NCI-H82 treated with DMSO at 0.1 percent for 48 hours (cell line): ENCODE data around the gene PASK.
"Not testable (repeated sequence)": the region's sequence is repeated elsewhere in the genome, so short reads cannot be mapped to it uniquely, and the experiment has no call there.

Experiments
- DNase-seq: peaks from one replicate; lab custom pipeline; 2025; ENCODE audit not compliant: unreplicated experiment; lab: John Stamatoyannopoulos, UW

The PASK gene

GRCh38 chr2:241108271-241109209 lies 40.7 kb downstream of the PASK start:
- no peak for DNase-seq

DNA sequence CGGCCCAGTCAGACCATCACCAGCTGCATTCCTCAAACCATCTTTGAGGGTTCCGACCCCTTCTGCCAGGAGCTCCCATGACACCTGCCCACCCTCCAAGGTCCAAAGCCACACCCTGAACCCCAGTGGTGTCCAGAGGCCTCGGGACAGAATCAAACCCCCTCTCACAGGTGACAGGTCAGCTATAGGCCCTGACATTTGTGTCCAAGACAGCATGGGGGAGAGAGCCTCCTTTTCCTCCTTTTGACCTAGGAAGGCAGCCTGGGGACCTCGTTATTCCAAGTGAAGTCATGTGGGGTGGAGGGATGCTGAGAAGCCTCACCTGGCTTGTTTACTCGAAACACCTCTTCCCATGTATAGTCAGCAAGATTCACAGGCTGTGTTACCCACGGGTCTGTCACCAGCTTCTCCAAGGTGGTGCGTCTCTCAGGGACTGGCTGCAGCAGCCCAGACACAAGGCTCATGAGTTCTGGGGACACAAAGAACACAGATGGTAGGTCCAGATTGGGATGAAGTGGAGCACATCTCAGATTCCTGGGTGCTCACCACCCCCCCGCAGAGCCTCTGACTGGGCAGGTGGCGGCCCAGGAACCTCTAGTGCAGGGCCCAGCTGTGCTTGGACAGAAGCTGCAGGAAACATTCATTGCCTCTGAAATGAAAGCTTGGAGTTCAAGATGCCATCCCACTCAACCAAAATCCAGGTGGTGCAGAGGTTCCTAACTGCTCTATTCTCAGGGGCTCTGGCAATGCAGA lies 42.1 kb downstream of the PASK start:
- DNase-seq, result no peak

DNA sequence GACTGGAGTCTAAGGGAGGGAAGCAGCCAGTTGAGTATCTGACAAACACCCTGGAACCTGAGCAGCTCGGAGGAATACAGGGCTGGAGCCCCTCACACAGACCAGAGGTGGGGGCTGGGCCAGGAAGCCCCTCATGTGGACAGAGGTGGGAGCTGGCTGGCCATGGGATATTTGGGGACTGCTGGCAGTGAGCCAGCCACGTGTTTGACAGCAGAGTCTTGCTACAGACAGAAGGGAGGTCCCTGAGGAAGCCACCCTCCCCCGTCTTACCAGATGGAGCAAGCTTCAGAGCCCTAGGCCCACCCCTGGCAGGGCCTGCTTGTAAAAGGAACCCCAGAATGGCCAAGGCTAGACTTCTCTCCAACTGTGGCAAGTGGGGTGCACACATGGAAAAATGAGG lies 43.6 kb downstream of the PASK start:
- no peak for DNase-seq

DNA sequence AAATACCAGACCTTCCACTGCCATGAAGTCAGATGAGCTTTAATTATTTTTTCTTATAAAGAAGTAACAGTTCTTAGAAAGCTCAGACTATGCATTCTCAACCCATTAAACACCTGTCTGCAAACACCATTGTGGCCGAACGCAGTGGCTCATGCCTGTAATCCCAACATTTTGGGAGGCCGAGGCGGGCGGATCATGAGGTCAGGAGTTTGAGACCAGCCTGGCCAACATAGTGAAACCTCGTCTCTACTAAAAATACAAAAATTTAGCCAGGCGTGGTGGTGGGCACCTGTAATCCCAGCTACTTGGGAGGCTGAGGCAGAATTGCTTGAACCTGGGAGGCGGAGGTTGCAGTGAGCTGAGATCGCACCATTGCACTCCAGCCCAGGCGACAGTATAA lies 44.7 kb downstream of the PASK start:
- not testable (repeated sequence) for DNase-seq

GRCh38 chr2:241103176-241103595 lies 46.1 kb downstream of the PASK start:
- DNase-seq, result no peak

DNA sequence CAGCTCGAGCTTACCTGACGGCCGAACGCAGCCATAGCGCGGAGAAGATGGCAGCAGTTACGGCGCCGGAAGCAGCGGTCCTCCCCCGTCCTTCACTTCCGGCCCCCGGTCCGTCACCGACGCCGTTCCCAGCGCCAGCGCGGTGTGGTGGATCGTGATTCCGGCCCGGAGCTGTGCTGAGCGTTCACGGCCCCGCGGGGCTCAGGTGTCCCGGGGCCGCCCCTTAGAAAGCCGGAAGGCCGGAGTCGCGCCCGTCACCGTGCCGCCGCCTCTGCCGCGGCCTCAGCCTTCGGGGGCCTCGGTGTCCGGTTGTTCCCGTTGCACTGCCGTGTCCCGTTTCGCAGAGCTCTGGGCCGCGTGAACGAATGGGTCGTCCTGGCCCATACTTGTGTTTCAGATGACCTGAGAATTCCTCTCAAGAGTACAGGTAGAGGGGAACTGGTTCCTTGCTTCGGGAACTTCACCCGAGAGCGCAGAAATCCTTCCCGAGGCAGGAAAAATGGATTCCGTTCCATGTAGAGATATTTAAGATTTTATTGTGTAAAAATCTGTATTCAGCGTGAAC lies 47.0 kb downstream of the PASK start, which contains the start of gene MTERF4:
TSS of gene MTERF4 (minus strand) at position 49 of the 565 bp plus-strand sequence. CDS start at position 35, 14 bp downstream.
- peak; percentile 42 for DNase-seq

- DNase-seq, result no peak
These were observed 50.0 kb downstream of the PASK start for GRCh38 chr2:241099246-241099645.

GRCh38 chr2:241096979-241097378 lies 52.3 kb downstream of the PASK start:
- DNase-seq, result no peak

- DNase-seq, result no peak
These were observed 53.5 kb downstream of the PASK start for GRCh38 chr2:241095594-241096290.

- DNase-seq, result no peak
These were observed 54.3 kb downstream of the PASK start for GRCh38 chr2:241094924-241095420.

GRCh38 chr2:241094172-241094571 lies 55.1 kb downstream of the PASK start:
- no peak for DNase-seq

GRCh38 chr2:241093133-241093781 lies 56.0 kb downstream of the PASK start:
- DNase-seq, result not testable (repeated sequence)

GRCh38 chr2:241092677-241093076 lies 56.6 kb downstream of the PASK start:
- no peak for DNase-seq

DNA sequence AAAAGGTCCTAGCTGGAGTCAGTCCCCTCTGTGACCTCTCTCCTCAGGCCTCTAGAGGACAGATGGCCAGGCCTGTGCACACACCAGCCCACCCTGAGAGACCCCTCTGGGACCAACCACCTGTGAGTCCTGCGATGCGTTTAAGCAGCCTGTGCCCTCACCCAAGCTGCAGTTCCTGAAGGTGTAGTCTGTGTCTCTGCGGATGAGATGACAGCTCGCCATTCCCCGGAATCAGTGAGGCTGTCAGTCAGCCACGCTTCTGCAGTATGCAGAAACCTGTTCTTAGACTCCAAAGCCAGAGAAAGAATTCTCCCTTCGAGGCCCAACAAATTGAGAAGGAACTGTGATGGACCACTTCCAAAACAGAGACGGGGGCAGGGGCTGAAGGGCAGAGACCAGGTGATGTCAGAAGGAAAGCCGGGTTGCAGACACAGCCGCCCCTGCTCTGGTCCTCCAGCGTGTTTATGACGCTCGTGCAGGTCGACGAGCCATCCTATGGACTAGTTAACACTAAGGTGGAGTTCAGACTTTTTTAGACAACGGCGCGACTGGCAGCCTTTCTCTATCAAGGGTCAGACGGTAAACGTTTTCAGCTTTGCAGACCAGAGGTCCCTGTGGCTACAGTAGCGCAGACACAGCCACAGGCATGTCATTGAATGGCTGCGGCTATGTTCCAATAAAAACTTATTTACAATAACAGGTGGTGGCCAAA lies 57.4 kb downstream of the PASK start:
- no peak for DNase-seq

- DNase-seq, result no peak
These were observed 58.1 kb downstream of the PASK start for GRCh38 chr2:241091201-241091600.

GRCh38 chr2:241088791-241089732 lies 60.2 kb downstream of the PASK start:
- no peak for DNase-seq

- no peak for DNase-seq
These were observed 60.9 kb downstream of the PASK start for GRCh38 chr2:241088376-241088775.

DNA sequence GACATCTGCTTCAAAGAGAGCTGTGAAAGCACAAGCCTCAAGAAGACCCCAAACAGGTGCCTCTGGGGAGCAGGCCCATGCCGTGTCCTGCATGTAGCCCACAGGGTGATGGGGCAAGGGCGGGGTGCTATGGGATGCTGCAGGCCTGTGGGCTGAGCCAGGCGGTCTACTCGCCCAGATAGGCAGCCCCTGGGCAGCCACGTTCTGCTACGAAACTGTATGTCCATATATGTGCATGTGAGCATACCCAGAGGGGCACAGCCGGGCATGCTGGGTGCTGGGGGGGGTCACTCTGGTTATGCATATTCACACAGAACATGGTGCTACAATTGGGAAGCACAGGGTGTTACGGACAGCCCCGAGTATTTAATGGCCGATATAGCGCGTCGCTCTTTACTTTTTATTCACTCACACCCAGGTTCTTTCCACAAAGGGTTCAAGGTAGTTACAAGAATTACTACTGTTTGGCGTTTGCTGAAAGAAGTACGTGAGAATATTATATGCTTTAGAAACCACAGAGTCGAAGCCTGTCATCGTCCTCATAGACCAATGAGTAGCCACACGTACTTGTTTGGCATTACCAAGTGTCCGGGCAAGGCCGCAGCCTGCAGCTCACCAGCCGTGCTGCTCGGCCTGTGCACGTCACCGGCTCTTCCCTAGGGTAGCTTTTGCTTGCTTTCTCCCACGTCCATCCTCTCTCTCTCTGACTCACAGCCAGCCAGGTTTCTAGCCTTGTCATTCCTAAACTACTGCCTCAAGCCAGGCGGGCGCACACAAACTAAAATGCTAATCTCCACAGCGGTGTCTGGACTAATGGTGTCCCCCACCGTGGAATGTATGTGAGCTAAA lies 61.6 kb downstream of the PASK start:
- DNase-seq, result no peak
